GM19397 (cell line): ENCODE data around the gene EGLN1.
"Not testable (repeated sequence)": the region's sequence is repeated elsewhere in the genome, so short reads cannot be mapped to it uniquely, and the experiment has no call there.

Experiments used
- ATAC-seq: cut with Tn5 transposase; IDR thresholded peaks from one replicate; pipeline ENCODE4 v1.9.1; 2021; ENCODE audit warnings: mild to moderate bottlenecking, moderate library complexity; ENCODE audit not compliant: unreplicated experiment

EGLN1 gene

DNA sequence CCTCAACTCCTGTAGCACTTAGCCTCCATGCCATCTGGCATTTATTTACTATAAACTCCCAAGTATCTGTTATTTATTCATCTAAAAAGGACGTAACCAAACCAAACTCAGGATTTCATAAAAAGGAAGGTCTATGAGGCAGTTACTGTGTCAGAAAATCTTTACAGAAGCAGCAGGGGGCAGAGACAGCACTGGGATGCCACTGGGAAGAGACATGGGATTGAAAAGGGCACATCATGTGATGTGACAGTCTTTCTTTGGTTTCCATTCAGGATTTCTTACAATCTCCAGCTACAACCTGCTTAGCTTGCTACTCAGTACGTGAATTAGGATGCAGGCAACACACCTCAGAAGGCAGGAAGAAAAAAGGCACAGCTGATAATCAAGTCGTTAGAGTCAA is 52.8 kb downstream of the EGLN1 start:
- ATAC-seq: no peak

DNA sequence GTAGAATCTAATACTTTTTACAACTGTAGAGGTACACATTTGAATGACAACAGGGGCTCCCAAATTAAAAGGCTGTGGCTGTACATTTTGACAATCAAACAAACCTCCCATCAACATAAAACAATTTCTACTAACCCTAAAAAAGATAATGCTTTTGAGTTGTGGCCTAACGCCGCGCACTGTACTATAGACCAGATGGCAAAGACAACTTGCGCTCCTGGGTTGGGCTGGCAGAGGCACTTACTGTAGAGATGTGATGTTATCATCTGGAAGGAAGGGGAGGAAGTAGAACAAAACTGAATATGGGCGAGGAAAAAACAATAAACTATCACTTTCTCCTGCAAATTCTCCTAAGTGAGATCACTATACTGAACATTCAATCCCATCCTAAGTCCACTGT is 57.9 kb downstream of the EGLN1 start:
- ATAC-seq: no peak

DNA sequence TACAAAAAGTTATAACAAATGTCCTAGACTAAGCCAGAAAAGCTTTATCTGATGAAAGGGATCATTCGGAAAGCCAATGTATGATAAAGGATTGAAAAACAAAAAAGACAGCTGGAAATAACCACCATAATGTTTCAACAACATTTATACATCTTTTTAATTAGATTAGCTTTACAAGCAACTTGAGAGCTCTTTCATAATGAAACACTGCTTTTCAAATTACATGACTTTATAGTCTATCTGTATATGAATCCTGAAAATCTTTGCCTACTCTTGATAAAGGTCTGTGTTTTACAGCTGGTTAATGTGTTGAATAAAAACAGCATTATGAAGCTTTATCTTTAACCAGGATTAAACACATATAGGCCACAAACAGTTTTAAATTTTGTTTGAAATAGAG is 58.5 kb downstream of the EGLN1 start:
- no peak for ATAC-seq

DNA sequence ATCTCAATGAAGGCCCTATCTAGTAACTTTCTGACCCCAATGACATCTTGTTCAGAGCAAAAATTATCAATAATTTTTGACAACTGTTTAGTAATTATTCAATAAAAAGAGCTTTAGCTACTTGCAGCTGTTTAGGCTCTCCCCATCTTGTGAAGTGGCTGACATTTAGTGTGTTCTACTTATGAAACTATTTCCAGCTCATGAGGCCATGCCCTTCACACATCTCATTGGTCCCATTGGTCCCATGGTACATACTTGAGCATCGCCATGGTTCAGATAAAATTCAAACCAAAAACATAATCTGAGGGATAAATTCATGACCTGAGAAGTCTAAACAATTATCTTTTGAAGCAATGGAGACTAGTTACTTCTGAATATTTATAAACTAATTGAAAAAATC is 59.8 kb downstream of the EGLN1 start:
- ATAC-seq: no peak

DNA sequence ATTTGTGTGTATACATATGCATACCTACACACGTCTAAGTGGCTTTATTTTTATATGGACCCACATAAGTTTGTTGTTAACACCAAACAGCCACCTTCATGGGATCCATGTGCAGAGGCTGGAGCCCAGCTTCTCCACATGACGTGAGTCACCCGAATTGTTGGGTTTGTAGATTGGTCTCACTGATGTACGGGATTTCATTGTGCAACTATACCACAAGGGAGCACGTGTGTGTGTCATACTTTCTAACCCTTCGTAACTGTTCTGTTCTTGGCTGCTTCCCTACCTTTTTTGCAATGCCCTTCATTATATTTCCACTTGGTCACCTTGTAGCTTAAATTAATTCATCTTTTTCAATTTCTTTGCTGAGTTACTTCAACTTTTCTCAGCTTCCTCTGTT is 63.0 kb downstream of the EGLN1 start:
- no peak for ATAC-seq

DNA sequence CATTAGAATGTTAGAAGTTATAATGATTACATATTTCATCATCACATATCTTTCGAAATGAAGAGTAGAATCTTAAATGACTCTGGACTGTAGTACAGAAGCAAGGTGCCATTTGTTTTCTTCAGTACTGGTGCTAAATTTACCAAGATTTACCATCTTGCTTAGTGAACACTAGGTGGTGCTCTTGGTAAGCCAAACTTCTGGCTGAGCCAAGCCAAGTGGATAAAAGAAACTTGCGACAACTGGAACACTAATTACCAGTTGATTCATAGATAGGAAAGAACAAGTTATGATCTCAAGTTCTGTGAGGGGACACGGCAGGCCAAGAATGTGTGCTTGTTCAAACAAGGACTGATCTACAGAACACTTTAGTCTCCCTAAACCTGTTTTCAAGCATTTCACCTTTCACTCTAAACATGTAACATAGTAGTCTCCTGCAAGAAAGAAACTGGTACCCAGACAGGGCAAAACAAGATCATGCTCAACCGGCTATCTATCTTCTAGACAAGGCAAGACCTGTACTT is 64.2 kb downstream of the EGLN1 start:
- peak; percentile 58 for ATAC-seq

DNA sequence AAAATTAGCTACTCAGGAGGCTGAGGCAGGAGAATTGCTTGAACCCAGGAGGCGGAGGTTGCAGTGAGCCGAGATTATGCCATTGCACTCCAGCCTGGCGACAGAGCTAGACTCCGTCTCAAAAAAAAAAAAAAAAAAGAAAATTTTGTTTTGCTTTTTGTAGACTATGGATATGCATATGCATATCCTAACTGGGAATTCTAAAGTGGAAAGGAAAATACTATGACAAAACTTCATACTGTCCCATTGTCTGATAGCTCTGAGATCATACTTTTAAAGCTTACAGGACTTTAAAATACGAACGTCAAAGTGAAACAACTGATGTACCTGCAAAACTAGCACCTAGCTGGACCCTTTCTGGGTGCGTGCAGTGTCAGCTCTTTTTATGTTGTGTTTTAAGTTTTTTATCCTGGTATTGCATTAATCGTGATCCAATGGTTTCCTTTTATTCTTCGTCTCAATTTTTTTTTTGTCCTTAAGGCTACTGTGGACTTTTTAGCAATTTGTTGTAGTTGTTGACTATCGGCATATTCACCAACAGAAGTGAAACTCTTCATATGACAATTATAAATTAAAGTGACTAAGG is 64.8 kb downstream of the EGLN1 start:
- ATAC-seq: no peak

DNA sequence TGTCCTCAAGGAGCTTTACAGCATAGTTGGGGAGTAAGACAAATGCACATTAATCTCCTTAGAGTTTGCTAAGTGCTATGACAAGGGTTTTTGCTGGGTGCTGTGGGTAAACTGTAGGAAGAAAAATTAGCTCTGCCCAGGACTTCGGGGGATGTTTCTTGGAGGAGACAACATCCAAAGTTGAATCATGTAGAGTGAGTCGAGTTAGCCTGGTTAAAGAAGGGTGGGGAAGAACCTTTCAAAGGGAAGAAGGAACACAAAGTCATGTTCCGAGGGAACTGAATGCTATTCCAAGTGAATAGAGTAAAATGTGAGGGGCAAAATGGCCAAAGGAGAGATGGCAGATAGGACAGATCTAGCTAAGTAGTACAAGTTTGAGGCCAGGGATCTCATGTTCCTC is 66.9 kb downstream of the EGLN1 start:
- ATAC-seq: no peak

DNA sequence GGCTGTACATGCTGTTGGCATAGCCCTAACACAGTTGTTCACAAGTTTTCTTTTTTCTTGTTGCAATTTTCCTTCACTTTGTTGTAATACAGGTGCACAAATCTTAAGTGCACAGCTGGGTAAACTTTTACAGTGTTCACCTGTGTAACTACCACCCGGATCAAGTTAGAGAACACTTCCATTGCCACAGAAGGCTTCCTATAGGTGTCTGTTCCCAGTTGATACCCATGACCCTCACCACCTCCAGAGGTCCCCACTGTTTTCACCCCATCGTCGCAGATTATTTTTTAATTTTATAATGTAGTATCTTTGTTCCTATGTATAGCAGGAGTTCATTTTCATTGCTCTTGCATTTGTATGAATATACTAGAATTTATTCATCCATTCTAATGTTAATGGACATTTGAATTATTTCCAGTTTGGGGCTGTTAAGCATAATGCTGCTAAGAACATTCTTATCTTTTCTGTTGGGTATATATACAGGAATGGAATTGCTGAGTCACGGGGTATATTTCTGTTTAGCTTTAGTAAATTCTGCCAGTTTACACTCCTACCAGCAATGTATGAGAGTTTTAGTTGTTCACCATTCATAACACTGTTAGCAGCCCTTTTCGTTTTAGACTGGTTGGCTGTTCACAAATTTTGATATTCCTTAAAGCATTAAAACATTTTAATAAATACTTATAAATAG is 67.6 kb downstream of the EGLN1 start:
- no peak for ATAC-seq

DNA sequence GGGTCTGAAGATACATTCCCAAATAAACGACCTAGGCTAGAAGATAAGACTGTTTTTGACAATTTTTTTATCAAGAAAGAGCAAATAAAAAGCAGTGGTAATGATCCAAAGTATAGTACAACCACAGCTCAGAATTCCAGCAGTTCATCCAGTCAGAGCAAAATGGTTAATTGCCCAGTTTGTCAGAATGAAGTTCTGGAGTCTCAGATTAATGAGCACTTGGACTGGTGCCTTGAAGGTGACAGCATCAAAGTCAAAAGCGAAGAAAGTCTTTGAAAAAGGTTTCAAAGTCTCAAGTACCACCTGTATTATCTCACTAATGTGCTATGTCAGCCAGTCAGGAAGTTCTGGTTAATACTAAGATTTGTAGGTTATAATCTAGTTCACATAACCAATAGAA is 69.0 kb downstream of the EGLN1 start:
- no peak for ATAC-seq

DNA sequence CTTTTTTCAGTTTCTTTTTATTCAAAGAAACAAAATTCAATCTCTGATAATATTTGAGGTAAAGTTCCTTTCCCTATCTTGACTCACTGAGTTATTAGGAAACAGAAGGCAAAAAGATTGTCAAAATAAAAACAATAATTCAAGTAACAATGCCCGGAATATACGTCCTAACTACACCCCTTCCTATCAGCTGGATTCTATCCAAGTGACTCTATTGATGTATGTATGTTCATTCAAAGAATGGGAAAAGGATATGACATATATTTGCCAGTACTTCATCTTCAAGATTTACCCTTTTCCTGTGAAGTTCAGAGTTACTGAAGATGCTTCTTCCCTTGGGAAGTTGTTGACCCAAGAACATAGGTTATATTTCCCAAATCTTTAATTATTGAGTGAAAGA is 70.3 kb downstream of the EGLN1 start:
- no peak for ATAC-seq

DNA sequence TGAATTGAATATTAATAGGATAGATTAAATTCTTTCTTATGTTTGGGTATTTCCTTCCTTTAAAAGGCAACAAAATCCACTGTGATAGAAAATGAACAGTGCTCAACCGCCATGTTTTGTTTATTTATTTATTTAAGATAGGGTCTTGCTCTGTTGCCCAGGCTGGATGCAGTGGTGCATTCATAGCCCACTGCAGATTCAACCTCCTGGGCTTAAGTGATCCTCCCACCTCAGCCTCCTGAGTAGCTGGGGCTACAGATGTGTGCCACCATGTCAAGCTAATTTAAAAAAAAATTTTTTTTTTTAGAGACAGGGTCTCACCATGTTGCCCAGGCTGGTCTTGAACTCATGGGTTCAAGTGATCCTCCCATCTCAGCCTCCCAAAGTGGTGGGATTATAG is 73.2 kb downstream of the EGLN1 start:
- not testable (repeated sequence) for ATAC-seq

DNA sequence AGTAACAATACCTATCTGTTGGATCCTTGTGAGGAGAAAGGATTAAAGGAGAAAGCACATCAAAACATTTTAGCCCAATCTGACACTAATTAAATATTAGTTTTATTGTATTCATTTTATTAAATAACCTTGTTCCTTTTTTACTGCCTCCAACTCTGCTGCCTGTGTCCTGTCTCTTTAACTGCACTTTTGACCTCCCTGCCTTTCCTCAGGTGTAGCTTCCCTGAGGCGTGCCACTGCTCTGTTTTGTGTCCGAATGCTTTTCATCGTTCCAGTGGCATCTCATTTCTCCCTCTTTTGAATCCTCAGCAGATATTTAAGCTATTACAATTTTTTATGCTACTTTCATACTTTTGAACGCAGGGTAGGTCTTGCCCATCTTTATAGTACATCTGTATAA is 73.6 kb downstream of the EGLN1 start:
- ATAC-seq: no peak

DNA sequence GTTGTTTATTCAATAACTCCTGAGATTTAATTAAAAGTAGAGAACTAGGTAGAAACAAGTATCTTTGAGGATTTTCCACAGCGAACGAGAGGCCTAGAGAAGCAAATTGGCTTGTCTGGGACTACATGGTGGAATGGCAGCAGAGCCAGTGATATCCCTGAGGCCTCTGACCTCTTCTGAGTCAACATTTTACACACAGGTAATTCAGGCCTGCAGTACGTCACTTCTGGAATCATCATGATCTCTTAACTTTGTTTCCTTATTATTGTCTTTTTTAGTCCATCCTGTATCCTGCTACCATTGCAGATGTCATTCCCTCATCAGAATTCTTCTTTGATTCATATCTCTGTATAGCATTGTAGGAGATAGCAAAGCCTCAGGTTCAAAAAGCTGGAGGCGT is 74.1 kb downstream of the EGLN1 start:
- ATAC-seq: no peak

DNA sequence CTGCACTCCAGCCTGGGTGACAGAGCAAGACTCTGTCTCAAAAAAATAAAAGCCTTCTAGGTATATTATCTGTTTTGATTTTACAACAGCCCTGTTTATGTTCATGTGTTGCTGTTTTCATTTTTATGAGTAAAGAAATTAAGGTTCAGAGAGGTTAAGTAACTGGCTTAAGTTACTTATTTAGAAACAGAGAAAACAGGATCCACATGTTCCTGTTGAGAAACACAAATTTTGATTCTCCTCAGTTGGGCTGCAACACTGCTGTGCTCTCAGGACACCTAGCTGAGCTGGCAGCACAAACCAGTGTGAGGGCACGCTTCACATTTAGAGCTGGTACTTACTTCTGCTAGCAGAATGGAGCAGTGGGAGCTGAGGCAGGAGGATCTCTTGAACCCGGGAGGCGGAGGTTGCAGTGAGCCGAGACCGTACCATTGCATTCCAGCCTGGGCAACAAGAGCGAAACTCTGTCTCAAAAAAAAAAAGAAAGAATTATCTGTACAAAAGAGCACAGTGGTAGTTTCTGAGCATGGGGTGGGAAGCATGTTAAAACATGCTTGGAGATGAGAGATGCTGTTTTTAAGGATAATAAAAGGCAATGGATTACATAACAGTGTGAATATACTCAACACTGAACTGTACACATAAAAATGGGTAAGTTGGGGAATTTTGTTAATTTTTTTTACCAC is 81.6 kb downstream of the EGLN1 start:
- no peak for ATAC-seq

DNA sequence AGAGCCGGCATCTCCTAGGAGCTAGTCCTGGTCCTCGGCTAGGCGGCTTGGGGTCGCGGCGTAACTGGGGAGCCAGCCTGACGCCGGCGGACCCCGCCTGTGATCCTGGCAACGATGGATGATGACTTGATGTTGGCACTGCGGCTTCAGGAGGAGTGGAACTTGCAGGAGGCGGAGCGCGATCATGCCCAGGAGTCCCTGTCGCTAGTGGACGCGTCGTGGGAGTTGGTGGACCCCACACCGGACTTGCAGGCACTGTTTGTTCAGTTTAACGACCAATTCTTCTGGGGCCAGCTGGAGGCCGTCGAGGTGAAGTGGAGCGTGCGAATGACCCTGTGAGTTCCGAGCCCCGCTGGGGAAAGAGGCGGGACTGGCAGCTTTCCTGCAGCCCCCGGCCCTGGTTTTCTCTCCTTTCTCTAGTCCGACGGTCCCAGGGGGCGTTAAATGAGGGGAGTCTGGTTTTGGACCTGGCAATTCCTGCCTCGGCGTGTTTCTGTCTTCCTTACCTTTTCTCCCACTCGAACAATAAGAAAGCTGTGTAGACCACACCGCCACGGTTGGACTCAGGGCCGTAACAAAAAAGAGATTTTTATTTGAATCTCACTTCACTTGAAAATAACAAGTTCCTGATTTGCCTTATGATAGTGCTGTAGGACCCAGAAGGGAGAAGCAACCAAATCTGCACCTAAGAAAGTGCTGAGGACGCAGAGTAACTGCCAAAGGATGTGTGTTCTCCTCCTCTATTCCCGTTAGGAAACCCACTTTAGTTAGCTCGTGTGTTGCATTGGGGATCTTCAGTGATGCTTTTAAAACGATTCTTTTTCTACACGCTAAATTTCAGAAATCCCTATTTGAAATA is 83.6 kb downstream of the EGLN1 start, which contains the start of gene SPRTN:
TSS of gene SPRTN (plus strand) at position 24 of the 859 bp plus-strand sequence. CDS start at position 115, 91 bp downstream.
- ATAC-seq: no peak

DNA sequence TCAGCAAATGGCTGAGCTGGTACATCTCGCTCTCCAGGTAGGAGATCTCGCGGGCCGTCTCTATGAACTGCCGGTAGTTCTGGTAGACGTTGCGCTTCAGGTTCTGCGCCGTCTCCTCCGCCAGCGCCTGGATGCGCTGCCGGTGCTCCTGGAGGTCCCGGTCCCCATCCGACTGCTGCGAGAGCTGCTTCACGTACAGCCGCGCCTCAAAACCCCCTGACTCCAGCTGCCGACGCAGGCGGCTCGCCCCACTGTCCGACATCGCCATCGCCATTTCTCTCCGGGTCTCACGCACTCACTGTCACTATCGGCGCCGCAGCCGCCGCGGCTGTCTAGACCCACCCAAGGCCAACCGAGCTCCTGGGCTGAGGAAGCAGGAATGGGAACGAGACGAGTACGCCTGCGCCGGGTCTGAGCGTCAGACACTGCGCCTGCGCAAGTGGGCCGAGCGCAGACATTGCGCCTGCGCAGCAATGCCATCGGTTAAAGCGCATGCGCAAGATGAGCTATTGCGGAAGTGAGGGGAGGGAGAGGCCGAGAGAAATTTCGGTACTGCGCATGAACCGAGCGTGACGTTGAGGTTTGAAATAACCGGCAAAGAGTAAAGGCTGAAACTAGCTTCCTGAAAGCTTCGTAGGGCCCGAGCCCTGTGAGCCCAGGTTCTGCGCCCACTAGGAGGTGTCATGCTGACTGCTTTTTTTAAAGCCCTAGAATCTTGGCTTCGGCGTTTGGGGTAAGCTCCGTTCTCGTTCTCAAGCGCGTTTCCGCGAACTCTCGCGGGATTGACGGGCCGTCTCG is 84.4 kb downstream of the EGLN1 start, which contains the start of gene EXOC8:
TSS of gene EXOC8 (minus strand) at position 381 of the 798 bp plus-strand sequence. CDS start at position 274, 107 bp downstream.
- peak; percentile 79 for ATAC-seq

DNA sequence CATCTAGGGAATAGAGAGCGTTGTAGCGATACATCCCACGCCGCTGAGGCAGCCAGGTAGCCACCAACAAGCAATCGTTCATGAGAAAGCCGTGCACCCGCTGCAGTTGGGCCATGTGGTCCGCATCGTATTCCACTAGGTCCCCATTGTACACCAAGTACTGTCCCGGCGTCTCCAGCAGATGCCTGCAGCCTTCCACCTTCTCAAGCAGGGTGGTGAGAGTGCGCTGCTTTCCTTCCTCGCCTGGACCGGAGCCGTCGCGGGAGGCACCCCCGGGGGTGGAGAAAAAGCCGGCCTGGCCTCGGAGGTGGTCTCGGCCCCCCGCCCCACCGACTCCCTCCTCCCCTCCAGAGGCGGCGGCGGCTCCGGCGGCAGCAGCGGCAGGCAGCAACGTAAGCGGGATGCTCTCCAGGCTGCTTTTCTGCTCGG is 85.0 kb downstream of the EGLN1 start:
- ATAC-seq: peak; percentile 4

DNA sequence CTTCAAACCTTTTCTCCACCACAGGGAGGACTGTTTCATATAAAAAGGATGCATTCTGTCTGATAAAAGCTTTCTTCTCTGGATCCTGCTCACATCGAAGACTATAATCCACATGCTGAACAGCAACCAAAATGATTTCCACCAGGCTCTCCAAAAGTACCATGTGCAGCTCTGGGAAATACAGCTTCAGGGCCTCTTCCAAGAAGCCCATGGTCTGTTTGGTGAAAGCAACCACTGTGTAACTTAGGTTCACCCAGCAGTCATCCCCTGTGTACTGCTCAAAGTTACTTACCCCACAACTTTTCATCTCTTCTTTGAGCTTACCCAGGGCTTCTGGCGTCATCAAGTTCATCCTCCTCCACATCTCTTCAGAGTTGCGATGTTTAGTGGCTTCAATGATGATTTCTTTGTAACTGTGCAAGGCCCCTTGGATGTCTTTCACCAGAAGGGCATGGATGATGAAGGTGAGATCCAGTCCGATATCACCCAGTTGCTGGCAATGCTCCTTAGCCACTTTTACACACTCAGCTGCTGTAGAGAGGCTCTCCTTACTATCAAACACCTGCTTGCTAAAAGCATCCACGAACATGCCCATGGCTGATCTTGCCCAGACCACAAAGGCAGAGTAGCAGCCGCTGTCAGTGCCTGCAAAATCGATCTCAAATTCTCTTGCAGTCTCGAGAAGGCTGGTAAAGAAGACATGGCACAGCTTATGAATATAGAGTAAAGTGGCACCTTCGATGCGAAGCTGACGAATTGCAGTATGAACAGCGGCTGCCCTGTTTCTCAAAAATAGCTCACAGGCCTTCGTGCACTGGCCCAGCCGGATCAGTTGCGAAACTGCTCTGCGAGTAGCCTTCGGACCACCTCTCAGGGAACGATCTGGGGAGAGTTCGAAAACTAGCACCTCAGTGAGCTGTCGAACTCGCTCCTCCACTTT is 86.2 kb downstream of the EGLN1 start:
- ATAC-seq: no peak
